CD4-positive, alpha-beta T cell (primary cell): Measurements from ENCODE around the gene CCDC74A. TPM values are rescaled to one million over a fixed set of nuclear protein-coding genes. Genes with fewer than 3 reads are reported as not detected.

Source experiments
- ATAC-seq: fragments of 200-7000 bp; cut with Tn5 transposase; one replicate; pipeline ENCODE4 v1.10.0; 2022; ENCODE audit warnings: mild to moderate bottlenecking; ENCODE audit not compliant: poor library complexity
- CTCF ChIA-PET: fragments of 350-600 bp; sonication (Branson Sonifier 250); formaldehyde crosslinking; loops from one replicate; lab custom pipeline; 2021; ENCODE audit warnings: antibody characterized with exemption, inconsistent platforms; lab: Charles Lee
- POLR2A ChIA-PET: fragments of 350-600 bp; sonication (Branson Sonifier 250); formaldehyde crosslinking; loops from one replicate; lab custom pipeline; 2021; ENCODE audit warnings: antibody characterized with exemption, inconsistent platforms; lab: Charles Lee
- DNase-seq, 14 experiments: peaks; one replicate each; pipeline ENCODE4 v3.0.0-alpha.2; 2013 to 2020; ENCODE audit warnings: mixed read lengths in 2 of 14
- H3K27ac ChIP-seq, 2 donors: one replicate each; pipeline versions ENCODE4 v1.5.1 to v1.7.0; 2013; ENCODE audit warnings: low read length in 2 of 2, low read depth in 1 of 2, mild to moderate bottlenecking in 1 of 2
- H3K27me3 ChIP-seq, 2 experiments: 1 replicate in 1 of 2; 2 replicates in 1 of 2; pipeline versions ENCODE4 v1.6.1 to v1.7.0; 2013; ENCODE audit warnings: low read length in 2 of 2, control low read depth in 1 of 2, mild to moderate bottlenecking in 1 of 2, moderate library complexity in 1 of 2; ENCODE audit not compliant: insufficient read depth in 2 of 2, control insufficient read depth in 1 of 2
- H3K36me3 ChIP-seq: one replicate; pipeline ENCODE4 v1.6.1; 2013; ENCODE audit warnings: low read length, control low read depth; ENCODE audit not compliant: insufficient read depth
- H3K4me1 ChIP-seq: one replicate; pipeline ENCODE4 v1.6.1; 2013; ENCODE audit warnings: low read length, control low read depth; ENCODE audit not compliant: insufficient read depth
- H3K4me3 ChIP-seq: one replicate; pipeline ENCODE4 v1.5.1; 2013; ENCODE audit warnings: mild to moderate bottlenecking, low read length, moderate library complexity
- H3K9me3 ChIP-seq, 2 experiments: 1 replicate in 1 of 2; 2 replicates in 1 of 2; pipeline versions ENCODE4 v1.6.1 to v1.7.0; 2013; ENCODE audit warnings: low read length in 2 of 2, mild to moderate bottlenecking in 2 of 2, control low read depth in 1 of 2, moderate library complexity in 1 of 2; ENCODE audit not compliant: control insufficient read depth in 1 of 2, insufficient read depth in 1 of 2
- H3K27ac Mint-ChIP-seq: one replicate; pipeline ENCODE4 v1.8.0; 2020; ENCODE audit warnings: mixed read lengths
- H3K27me3 Mint-ChIP-seq: one replicate; pipeline ENCODE4 v1.8.0; 2021; ENCODE audit warnings: mixed read lengths
- H3K36me3 Mint-ChIP-seq: one replicate; pipeline ENCODE4 v1.8.0; 2021; ENCODE audit warnings: low read depth, mixed read lengths
- H3K4me1 Mint-ChIP-seq: one replicate; pipeline ENCODE4 v1.8.0; 2021; ENCODE audit warnings: low read depth, mixed read lengths
- H3K4me3 Mint-ChIP-seq: one replicate; pipeline ENCODE4 v1.8.0; 2020; ENCODE audit warnings: mild to moderate bottlenecking, mixed read lengths
- H3K9me3 Mint-ChIP-seq: one replicate; pipeline ENCODE4 v1.8.0; 2020; ENCODE audit warnings: mixed read lengths
- CTCF ChIP-seq: fragments of 200-600 bp; IDR thresholded peaks from one replicate; pipeline ENCODE4 v1.8.0; 2022; ENCODE audit warnings: antibody characterized with exemption, mild to moderate bottlenecking
- intact Hi-C, 2 experiments: fragments of 100-400 bp; cut with DNase I in 1 of 2; cut with micrococcal nuclease in 1 of 2; formaldehyde crosslinking; loops; one replicate each; pipeline versions ENCODE4 v1.15.1 to v1.9.0; 2023 to 2025; cut with DNase I, micrococcal nuclease
- microRNA-seq: library from miRNA; unstranded; fragments of <30 nt; microRNA quantifications from one replicate; pipeline ENCODE4 v1.2.0, GENCODE V29; 2021; ENCODE audit warnings: borderline microRNAs expressed, borderline replicate concordance
- total RNA-seq, 174 experiments: library from RNA in 2 of 174; stranded (reverse) in 2 of 174; gene quantifications; one replicate each; pipeline ENCODE4 v1.2.3 and lab custom pipeline; 2021 to 2026

Gene CCDC74A
- total RNA-seq, 2 experiments from 2014 or later: 0.50 to 0.60 TPM

- H3K4me1 Mint-ChIP-seq: no peaks in the 10 kb centered on the region
- no peak overlapping the region for H3K27ac Mint-ChIP-seq
- ChIA-PET CTCF (no interaction called here), POLR2A (no interaction called here)
- no peaks in the 10 kb centered on the region for H3K36me3 Mint-ChIP-seq
- Histone ChIP-seq H3K27ac (no peak overlapping the region), H3K4me1 (no peaks in the 10 kb centered on the region), H3K27me3 (peaks cover 5 to 6% of the 10 kb centered on the region in 2 experiments), H3K4me3 (no peak overlapping the region), H3K36me3 (no peaks in the 10 kb centered on the region), H3K9me3 (no peaks in the 10 kb centered on the region)
- ATAC-seq (no peak), DNase-seq (no peak)
- no peak for TF ChIP-seq CTCF
- intact Hi-C loops: no loop called here
- H3K27me3 Mint-ChIP-seq: peaks cover 72% of the 10 kb centered on the region
- H3K4me3 Mint-ChIP-seq: no peak overlapping the region
- H3K9me3 Mint-ChIP-seq: no peaks in the 10 kb centered on the region
Observed at GRCh38 chr2:131577812-131578211, 50.1 kb downstream of the CCDC74A start.

- CTCF ChIA-PET: no interaction called here
- Histone ChIP-seq H3K4me3 (no peak overlapping the region), H3K27ac (no peak overlapping the region), H3K9me3 (no peaks in the 10 kb centered on the region), H3K27me3 (peaks cover 3 to 9% of the 10 kb centered on the region in 2 experiments), H3K4me1 (no peaks in the 10 kb centered on the region), H3K36me3 (no peaks in the 10 kb centered on the region)
- no peak for TF ChIP-seq CTCF
- Mint-ChIP-seq H3K4me3 (no peak overlapping the region), H3K27me3 (peaks cover 78% of the 10 kb centered on the region), H3K4me1 (no peaks in the 10 kb centered on the region), H3K36me3 (no peaks in the 10 kb centered on the region), H3K27ac (no peak overlapping the region), H3K9me3 (no peaks in the 10 kb centered on the region)
- DNase-seq (no peak), ATAC-seq (no peak)
- intact Hi-C loops: no loop called here
- POLR2A ChIA-PET: no interaction called here
Observed at GRCh38 chr2:131580187-131580586, 52.5 kb downstream of the CCDC74A start.

Small RNA genes within 50 kb of the gene (microRNA-seq; reads per million reads assigned to microRNA genes)
- gene MIR4784: not detected

Other genes starting within 250 kb of the CCDC74A start
- gene RAB6D, start 163.7 kb upstream of the CCDC74A start, total RNA-seq: not detected
- gene TUBA3D, start 51.8 kb upstream of the CCDC74A start, total RNA-seq: not detected
- 10 to 100 TPM; 55.3 to 58.7 TPM for gene MZT2A, start 35.5 kb upstream of the CCDC74A start, total RNA-seq